ENCODE results near the gene TMOD2. TPM values are rescaled to one million over a fixed set of nuclear protein-coding genes. Genes with fewer than 3 reads are reported as not detected.

The TMOD2 gene
- total RNA-seq, 1 experiment from 2014 or later, result 3.0 TPM

DNA sequence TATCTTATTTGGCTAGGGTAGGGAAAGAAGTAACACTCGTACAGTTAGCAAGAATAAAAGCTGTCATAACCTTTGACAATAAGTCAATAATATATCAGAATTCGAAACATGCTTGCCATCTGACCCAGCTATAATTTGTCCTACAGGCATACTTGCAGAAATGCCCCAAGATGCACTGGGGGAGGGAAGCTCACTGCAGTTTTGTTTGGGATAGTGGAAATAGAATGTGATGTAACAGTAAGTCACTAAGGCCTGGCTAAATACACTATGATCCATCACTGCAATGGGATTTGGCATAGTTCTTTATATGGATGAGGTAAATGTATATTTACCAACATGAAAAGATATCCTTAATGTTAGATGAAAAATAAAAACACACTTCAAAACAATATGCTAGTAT is 52.6 kb downstream of the TMOD2 start:
- H4K20me1 ChIP-seq (ENCODE audit: control insufficient read depth, insufficient read depth, insufficient read length), result no peaks in the 10 kb centered on the region
- DNase-seq, result no peak
- H3K9me3 ChIP-seq (ENCODE audit: control insufficient read depth, low read depth, low read length), result no peaks in the 10 kb centered on the region
- no peak overlapping the region for H3K14ac ChIP-seq (ENCODE audit: insufficient read depth, low read length)
- Mint-ChIP-seq H3K4me3 (no peak overlapping the region), H3K27ac (no peak overlapping the region), H3K4me1 (no peaks in the 10 kb centered on the region; a peak in 1 of 4 replicates), H3K27me3 (ENCODE audit: low read depth) (no peaks in the 10 kb centered on the region; the same call in 1 of the 2 replicates), H3K9me3 (no peaks in the 10 kb centered on the region), H3K36me3 (ENCODE audit: insufficient read depth in 1 of 3, low read depth in 3 of 3) (no peaks in the 10 kb centered on the region)
- no peaks in the 10 kb centered on the region for H3K23me2 ChIP-seq (ENCODE audit: insufficient read length, low read depth, low read length, poor library complexity, severe bottlenecking)
- no peak overlapping the region for H3K23ac ChIP-seq (ENCODE audit: insufficient read length, low read depth, low read length)
- H3K79me1 ChIP-seq (ENCODE audit: insufficient read depth, low read depth, low read length, poor library complexity, severe bottlenecking), result no peaks in the 10 kb centered on the region
- H3T11ph ChIP-seq (ENCODE audit: low read length), result no peak overlapping the region
- H2BK5ac ChIP-seq (ENCODE audit: insufficient read length, low read length), result no peak overlapping the region
- no peaks in the 10 kb centered on the region for H3K4me1 ChIP-seq (ENCODE audit: insufficient read depth, low read length)
- no peak overlapping the region for H2AFZ ChIP-seq (ENCODE audit: low read length)
- no peaks in the 10 kb centered on the region for H3K79me2 ChIP-seq (ENCODE audit: insufficient read depth, low read length)
- no peak overlapping the region for H4K8ac ChIP-seq (replicated peaks; ENCODE audit: insufficient read length, low read depth, low read length)
- H3K4ac ChIP-seq (ENCODE audit: low read depth, low read length), result no peak overlapping the region
- H2AK5ac ChIP-seq (ENCODE audit: insufficient read length, low read length), result no peak overlapping the region
- H2BK12ac ChIP-seq (ENCODE audit: insufficient read length, low read depth, low read length), result no peak overlapping the region
- no peak overlapping the region for H2BK20ac ChIP-seq (ENCODE audit: low read depth, low read length, poor library complexity, severe bottlenecking)
- H3K4me2 ChIP-seq (ENCODE audit: insufficient read depth, insufficient read length, low read length), result no peak overlapping the region
- H3K9ac ChIP-seq (ENCODE audit: extremely low read depth, insufficient read length, low read length), result no peak overlapping the region
- no peak overlapping the region for H3K18ac ChIP-seq (ENCODE audit: insufficient read length, low read depth, low read length)
- no peak overlapping the region for H4K91ac ChIP-seq (ENCODE audit: insufficient read length, low read depth, low read length)
- no peak overlapping the region for H2BK120ac ChIP-seq (ENCODE audit: low read depth, low read length, poor library complexity, severe bottlenecking)
- no peak overlapping the region for H3K56ac ChIP-seq (ENCODE audit: insufficient read length, low read depth, low read length)
- no CpG with 5 or more reads among the region's 2 CpGs for WGBS (ENCODE audit: extremely low coverage, insufficient read length, low lambda C conversion rate)
- no peak overlapping the region for H4K5ac ChIP-seq (ENCODE audit: insufficient read length, low read depth, low read length)
- no peak overlapping the region for H3K27ac ChIP-seq (ENCODE audit: insufficient read length, low read depth, low read length)
- H3K27me3 ChIP-seq (ENCODE audit: insufficient read depth, low read length), result no peaks in the 10 kb centered on the region
- TF ChIP-seq CTCF (conservative IDR thresholded peaks at IDR 0.05), result no peak
- H2BK15ac ChIP-seq (ENCODE audit: low read depth, low read length), result no peak overlapping the region
